HepG2 (cell line): Measurements from ENCODE around the gene LCK. TPM values are rescaled to one million over a fixed set of nuclear protein-coding genes. Genes with fewer than 3 reads are reported as not detected.
A peak's percentile ranks its signal among the peaks of the same experiment; 100 is the strongest.

Source experiments
- DNMT1 ChIP-seq: sonication (generic); formaldehyde crosslinking; IDR thresholded peaks from 2 replicates; pipeline ENCODE4 v1.5.1; 2020; ENCODE audit warnings: mild to moderate bottlenecking, missing genetic modification reagents
- FOXO4 ChIP-seq: sonication (generic); formaldehyde crosslinking; conservative IDR thresholded peaks from 2 replicates; pipeline ENCODE4 v1.8.1; 2023; ENCODE audit warnings: missing genetic modification reagents
- ISX ChIP-seq: sonication (generic); formaldehyde crosslinking; conservative IDR thresholded peaks from 2 replicates; pipeline ENCODE4 v1.5.0; 2020; ENCODE audit warnings: missing genetic modification reagents
- KMT2A ChIP-seq: sonication (generic); formaldehyde crosslinking; IDR thresholded peaks from 2 replicates; pipeline ENCODE4 v1.4.0; 2020; ENCODE audit warnings: missing genetic modification reagents
- MYC ChIP-seq: sonication (generic); formaldehyde crosslinking; IDR thresholded peaks from 2 replicates; pipeline ENCODE4 v1.9.0; 2021; ENCODE audit warnings: missing genetic modification reagents, borderline replicate concordance
- NFATC3 ChIP-seq: sonication (generic); formaldehyde crosslinking; IDR thresholded peaks from 2 replicates; pipeline ENCODE4 v1.5.1; 2020; ENCODE audit warnings: mild to moderate bottlenecking, missing genetic modification reagents
- NR2F6 ChIP-seq, 2 experiments: IDR thresholded peaks; 2 replicates each; pipeline ENCODE4 v1.6.1; 2016; ENCODE audit warnings: antibody characterized with exemption in 1 of 2, mild to moderate bottlenecking in 1 of 2
- NRL ChIP-seq: sonication (generic); formaldehyde crosslinking; IDR thresholded peaks from 2 replicates; pipeline ENCODE4 v1.5.0; 2020; ENCODE audit warnings: missing genetic modification reagents, mild to moderate bottlenecking, moderate library complexity, borderline replicate concordance
- PHF8 ChIP-seq: sonication (generic); formaldehyde crosslinking; IDR thresholded peaks from 2 replicates; pipeline ENCODE4 v1.5.0; 2020; ENCODE audit warnings: missing genetic modification reagents
- POLR2A ChIP-seq, 2 experiments: IDR thresholded peaks; 2 replicates each; pipeline ENCODE4 v1.6.1; 2011; ENCODE audit warnings: low read depth in 2 of 2, low read length in 2 of 2, mild to moderate bottlenecking in 1 of 2, moderate library complexity in 1 of 2; ENCODE audit not compliant: insufficient read depth in 1 of 2
- RBM22 ChIP-seq: fragments of 200-400 bp; formaldehyde crosslinking; optimal IDR thresholded peaks from 2 replicates; pipeline ENCODE3; 2017; ENCODE audit warnings: mild to moderate bottlenecking, low read length, moderate library complexity
- SMYD3 ChIP-seq: sonication (generic); formaldehyde crosslinking; IDR thresholded peaks from 2 replicates; pipeline ENCODE4 v1.8.1; 2023; ENCODE audit warnings: mild to moderate bottlenecking, missing genetic modification reagents
- TBX3 ChIP-seq: fragments of 450-650 bp; IDR thresholded peaks from 2 replicates; pipeline ENCODE4 v1.6.1; 2017; ENCODE audit warnings: antibody characterized with exemption, mild to moderate bottlenecking, inconsistent platforms, borderline replicate concordance
- ZGPAT ChIP-seq: IDR thresholded peaks from 2 replicates; pipeline ENCODE4 v1.6.1; 2016; ENCODE audit warnings: mild to moderate bottlenecking
- ZNF205 ChIP-seq: IDR thresholded peaks from 2 replicates; pipeline ENCODE4 v1.6.1; 2018; ENCODE audit warnings: missing biosample characterization, missing genetic modification reagents
- ZNF264 ChIP-seq: sonication (generic); formaldehyde crosslinking; IDR thresholded peaks from 2 replicates; pipeline ENCODE4 v1.4.0; 2020; ENCODE audit warnings: missing genetic modification reagents
- ZNF274 ChIP-seq: sonication (generic); formaldehyde crosslinking; IDR thresholded peaks from 2 replicates; pipeline ENCODE4 v1.5.1; 2020; ENCODE audit warnings: mild to moderate bottlenecking, missing genetic modification reagents
- ZNF337 ChIP-seq: sonication (generic); formaldehyde crosslinking; IDR thresholded peaks from 2 replicates; pipeline ENCODE4 v1.5.1; 2020; ENCODE audit warnings: missing genetic modification reagents, low read depth, mild to moderate bottlenecking, borderline replicate concordance
- ZNF34 ChIP-seq: sonication (generic); formaldehyde crosslinking; IDR thresholded peaks from 2 replicates; pipeline ENCODE4 v1.4.0; 2020; ENCODE audit warnings: mild to moderate bottlenecking, missing genetic modification reagents, borderline replicate concordance
- ZNF414 ChIP-seq: sonication (generic); formaldehyde crosslinking; IDR thresholded peaks from 2 replicates; pipeline ENCODE4 v1.5.0; 2020; ENCODE audit warnings: missing genetic modification reagents
- ZNF484 ChIP-seq: sonication (generic); formaldehyde crosslinking; IDR thresholded peaks from 2 replicates; pipeline ENCODE4 v1.5.1; 2020; ENCODE audit warnings: mild to moderate bottlenecking, low read depth, missing genetic modification reagents, borderline replicate concordance
- ZNF704 ChIP-seq: sonication (generic); formaldehyde crosslinking; IDR thresholded peaks from 2 replicates; pipeline ENCODE4 v1.8.1; 2023; ENCODE audit warnings: mild to moderate bottlenecking, inconsistent platforms, moderate library complexity, missing genetic modification reagents, borderline replicate concordance
- ZNF772 ChIP-seq: sonication (generic); formaldehyde crosslinking; IDR thresholded peaks from 2 replicates; pipeline ENCODE4 v1.5.0; 2020; ENCODE audit warnings: mild to moderate bottlenecking, missing genetic modification reagents
- ZNF776 ChIP-seq: sonication (generic); formaldehyde crosslinking; IDR thresholded peaks from 2 replicates; pipeline ENCODE4 v1.4.0; 2020; ENCODE audit warnings: mild to moderate bottlenecking, missing genetic modification reagents
- polyA plus RNA-seq, 8 experiments: library from polyadenylated mRNA; depleted of rRNA in 3 of 8; stranded (reverse) in 7 of 8; unstranded in 1 of 8; fragments of >200 nt; fragmentation: Illumina TruSeq in 4 of 8; extraction: Trizol in 4 of 8; gene quantifications; 2 replicates each; pipeline versions ENCODE4 v1.2.1 to v1.2.3, GENCODE V29; 2011 to 2016; ENCODE audit warnings: low read depth in 4 of 8, missing spikeins in 1 of 8, mixed read lengths in 1 of 8; ENCODE audit not compliant: insufficient read depth in 1 of 8
- total RNA-seq, 5 experiments: library from RNA; depleted of rRNA; stranded (reverse); fragments of >200 nt; fragmentation: Illumina TruSeq; extraction: Trizol; gene quantifications; 2 replicates each; pipeline ENCODE4 v1.2.3, GENCODE V29; 2016; ENCODE audit warnings: low read depth in 1 of 5
- TF ChIP-seq, protein P1 (sequence below): sonication (generic); formaldehyde crosslinking; IDR thresholded peaks from 2 replicates; pipeline ENCODE4 v1.8.1; 2022; ENCODE audit warnings: mild to moderate bottlenecking, missing genetic modification reagents

The LCK gene
- total and polyA plus RNA-seq, 2 of the 13 experiments (the other 11 are each of a cell fraction or from before 2014, with no cell fraction given) = 0.93 to 1.8 TPM

DNA sequence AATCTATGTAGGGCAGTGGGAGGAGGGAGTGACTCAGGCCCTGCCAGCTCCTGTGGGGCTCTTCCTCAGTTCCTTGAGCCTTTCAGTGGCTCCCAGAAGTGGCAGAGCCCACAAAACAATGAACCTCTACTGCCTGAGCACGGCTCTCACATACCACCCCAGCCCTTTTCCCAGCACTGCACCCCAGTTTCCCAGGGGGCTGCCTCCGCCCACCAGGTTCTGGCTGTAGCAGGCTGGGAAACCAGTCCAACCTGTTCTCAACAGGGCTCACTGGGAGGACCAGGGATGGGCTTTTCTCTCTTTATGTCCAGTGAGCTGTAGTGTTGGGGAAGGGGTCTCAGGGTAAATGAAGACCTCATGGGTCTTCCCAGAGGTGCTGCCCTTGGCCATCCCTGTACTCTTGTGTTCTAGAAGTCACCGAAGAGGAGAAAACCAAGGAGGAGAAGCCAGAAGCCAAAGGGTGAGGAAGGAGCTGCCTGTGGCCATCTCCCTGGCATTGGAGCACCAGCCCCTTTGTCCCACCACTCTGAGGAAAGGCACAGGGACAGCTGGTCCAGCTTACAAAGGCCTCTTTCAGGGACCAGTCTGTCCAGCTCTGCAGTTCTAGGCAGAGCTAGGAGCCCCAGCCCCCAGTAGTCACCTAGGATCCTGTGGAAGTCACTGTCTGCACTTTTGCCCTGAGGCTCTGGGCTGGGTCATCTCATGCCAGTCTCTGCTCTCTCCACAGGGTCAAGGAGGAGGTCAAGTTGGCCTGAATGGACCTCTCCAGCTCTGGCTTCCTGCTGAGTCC is 81.4 kb downstream of the LCK start (continued):
- no peak for TF ChIP-seq ZNF274 (CRISPR knock-in tag)
- peak; percentile 53 for TF ChIP-seq POLR2A (IDR thresholded peaks at IDR 0.05; ENCODE audit: insufficient read depth in 1 of 2, low read depth in 2 of 2, low read length in 2 of 2)
- no peak for TF ChIP-seq PHF8 (CRISPR knock-in tag)
- TF ChIP-seq KMT2A (CRISPR knock-in tag) = no peak
- TF ChIP-seq ZNF414 (CRISPR knock-in tag) = no peak
- TF ChIP-seq ZNF484 = no peak
- TF ChIP-seq RBM22 = peak; percentile 90
- no peak for TF ChIP-seq TBX3
- no peak for TF ChIP-seq ZNF205 (CRISPR knock-in tag)
- no peak for TF ChIP-seq NR2F6 (IDR thresholded peaks at IDR 0.05)
- no peak for TF ChIP-seq NR2F6 (CRISPR knock-in tag; IDR thresholded peaks at IDR 0.05)
- 0 out of 2 replicates have a peak, but pooled peaks have one; percentile 18 for TF ChIP-seq NRL
- no peak for TF ChIP-seq MYC (CRISPR knock-in tag)
- no peak for TF ChIP-seq ZNF34 (CRISPR knock-in tag)
- no peak for TF ChIP-seq DNMT1
- no peak for TF ChIP-seq ISX (CRISPR knock-in tag)
- TF ChIP-seq ZGPAT = no peak
- TF ChIP-seq, protein P1, sequence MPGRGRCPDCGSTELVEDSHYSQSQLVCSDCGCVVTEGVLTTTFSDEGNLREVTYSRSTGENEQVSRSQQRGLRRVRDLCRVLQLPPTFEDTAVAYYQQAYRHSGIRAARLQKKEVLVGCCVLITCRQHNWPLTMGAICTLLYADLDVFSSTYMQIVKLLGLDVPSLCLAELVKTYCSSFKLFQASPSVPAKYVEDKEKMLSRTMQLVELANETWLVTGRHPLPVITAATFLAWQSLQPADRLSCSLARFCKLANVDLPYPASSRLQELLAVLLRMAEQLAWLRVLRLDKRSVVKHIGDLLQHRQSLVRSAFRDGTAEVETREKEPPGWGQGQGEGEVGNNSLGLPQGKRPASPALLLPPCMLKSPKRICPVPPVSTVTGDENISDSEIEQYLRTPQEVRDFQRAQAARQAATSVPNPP (CRISPR knock-in tag) = no peak
- TF ChIP-seq ZNF337 (CRISPR knock-in tag) = no peak
- TF ChIP-seq ZNF264 = no peak
- no peak for TF ChIP-seq NFATC3 (CRISPR knock-in tag)
- no peak for TF ChIP-seq ZNF772 (CRISPR knock-in tag)
- no peak for TF ChIP-seq SMYD3 (CRISPR knock-in tag)
- TF ChIP-seq ZNF704 (CRISPR knock-in tag) = no peak
- TF ChIP-seq FOXO4 (CRISPR knock-in tag) = no peak
- TF ChIP-seq ZNF776 (CRISPR knock-in tag) = no peak
